Esophagus squamous epithelium (tissue), 4 donors: ENCODE measurements around the gene TWIST2.

Source experiments
- POLR2A ChIP-seq, 4 donors: fragments of 450-650 bp; IDR thresholded peaks; one replicate each; pipeline ENCODE4 v1.6.1; 2017; ENCODE audit warnings: antibody characterized with exemption in 4 of 4, mild to moderate bottlenecking in 4 of 4, moderate library complexity in 3 of 4
- TF ChIP-seq, protein P1 (sequence below), 6 experiments: fragments of 450-650 bp in 4 of 6; fragments of 200-600 bp in 2 of 6; sonication (generic) in 2 of 6; IDR thresholded peaks; one replicate each; pipeline ENCODE4 v1.5.1; 2016 to 2019; ENCODE audit warnings: antibody characterized with exemption in 6 of 6, mild to moderate bottlenecking in 4 of 6, moderate library complexity in 4 of 6

- TF ChIP-seq, protein P1, sequence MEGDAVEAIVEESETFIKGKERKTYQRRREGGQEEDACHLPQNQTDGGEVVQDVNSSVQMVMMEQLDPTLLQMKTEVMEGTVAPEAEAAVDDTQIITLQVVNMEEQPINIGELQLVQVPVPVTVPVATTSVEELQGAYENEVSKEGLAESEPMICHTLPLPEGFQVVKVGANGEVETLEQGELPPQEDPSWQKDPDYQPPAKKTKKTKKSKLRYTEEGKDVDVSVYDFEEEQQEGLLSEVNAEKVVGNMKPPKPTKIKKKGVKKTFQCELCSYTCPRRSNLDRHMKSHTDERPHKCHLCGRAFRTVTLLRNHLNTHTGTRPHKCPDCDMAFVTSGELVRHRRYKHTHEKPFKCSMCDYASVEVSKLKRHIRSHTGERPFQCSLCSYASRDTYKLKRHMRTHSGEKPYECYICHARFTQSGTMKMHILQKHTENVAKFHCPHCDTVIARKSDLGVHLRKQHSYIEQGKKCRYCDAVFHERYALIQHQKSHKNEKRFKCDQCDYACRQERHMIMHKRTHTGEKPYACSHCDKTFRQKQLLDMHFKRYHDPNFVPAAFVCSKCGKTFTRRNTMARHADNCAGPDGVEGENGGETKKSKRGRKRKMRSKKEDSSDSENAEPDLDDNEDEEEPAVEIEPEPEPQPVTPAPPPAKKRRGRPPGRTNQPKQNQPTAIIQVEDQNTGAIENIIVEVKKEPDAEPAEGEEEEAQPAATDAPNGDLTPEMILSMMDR (IDR thresholded peaks at IDR 0.05): no peak
- no peak for TF ChIP-seq POLR2A (IDR thresholded peaks at IDR 0.05)
Observed at GRCh38 chr2:238820916-238821315, 27.0 kb upstream of the TWIST2 start.
